ELF-1 (cell line): Measurements from ENCODE around the gene FAM163A.
"Not testable (repeated sequence)": the region's sequence is repeated elsewhere in the genome, so short reads cannot be mapped to it uniquely, and the experiment has no call there.

Experiments used
- DNase-seq: peaks from one replicate; pipeline ENCODE4 v3.0.0-alpha.2; 2016; ENCODE audit warnings: low read depth, low spot score

Gene FAM163A

GRCh38 chr1:179815641-179816040 lies 72.5 kb downstream of the FAM163A start:
- no peak for DNase-seq

- no peak for DNase-seq
Observed at GRCh38 chr1:179816196-179816960, 73.3 kb downstream of the FAM163A start.

GRCh38 chr1:179817056-179817455 lies 74.0 kb downstream of the FAM163A start:
- DNase-seq = no peak

GRCh38 chr1:179817789-179818188 lies 74.7 kb downstream of the FAM163A start:
- no peak for DNase-seq

- DNase-seq = no peak
Observed at GRCh38 chr1:179818260-179818659, 75.2 kb downstream of the FAM163A start.

- no peak for DNase-seq
Observed at GRCh38 chr1:179818743-179819173, 75.7 kb downstream of the FAM163A start.

GRCh38 chr1:179820226-179820970 lies 77.3 kb downstream of the FAM163A start:
- DNase-seq = no peak

GRCh38 chr1:179821524-179821923 lies 78.4 kb downstream of the FAM163A start:
- no peak for DNase-seq

GRCh38 chr1:179822065-179822464 lies 79.0 kb downstream of the FAM163A start:
- no peak for DNase-seq

- DNase-seq = no peak
Observed at GRCh38 chr1:179823693-179824092, 80.6 kb downstream of the FAM163A start.

- DNase-seq = no peak
Observed at GRCh38 chr1:179824265-179824664, 81.2 kb downstream of the FAM163A start.

GRCh38 chr1:179825206-179825605 lies 82.1 kb downstream of the FAM163A start:
- DNase-seq = no peak

GRCh38 chr1:179825798-179826460 lies 82.8 kb downstream of the FAM163A start:
- DNase-seq = no peak

- no peak for DNase-seq
Observed at GRCh38 chr1:179826626-179827280, 83.7 kb downstream of the FAM163A start.

GRCh38 chr1:179828554-179829110 lies 85.5 kb downstream of the FAM163A start:
- DNase-seq = no peak

GRCh38 chr1:179831225-179831624 lies 88.1 kb downstream of the FAM163A start:
- no peak for DNase-seq

- DNase-seq = no peak
Observed at GRCh38 chr1:179831852-179832699, 89.0 kb downstream of the FAM163A start.

- not testable (repeated sequence) for DNase-seq
Observed at GRCh38 chr1:179836686-179837445, 93.8 kb downstream of the FAM163A start.

- no peak for DNase-seq
Observed at GRCh38 chr1:179840107-179840506, 97.0 kb downstream of the FAM163A start.

- no peak for DNase-seq
Observed at GRCh38 chr1:179848233-179848632, 105.1 kb downstream of the FAM163A start.
